ENCODE data around the gene MAPK9.
"Not testable (repeated sequence)": the region's sequence is repeated elsewhere in the genome, so short reads cannot be mapped to it uniquely, and the experiment has no call there.

MAPK9 gene

GRCh38 chr5:180234271-180234670 lies 57.6 kb downstream of the MAPK9 start:
- DNase-seq (ENCODE audit: low read depth), result no peak

- DNase-seq (ENCODE audit: low read depth), result no peak
These were observed 58.2 kb downstream of the MAPK9 start for GRCh38 chr5:180233729-180234128.

- no peak for DNase-seq (ENCODE audit: low read depth)
These were observed 61.9 kb downstream of the MAPK9 start for GRCh38 chr5:180230017-180230416.

GRCh38 chr5:180222056-180222455 lies 69.8 kb downstream of the MAPK9 start:
- no peak for DNase-seq (ENCODE audit: low read depth)

- no peak for DNase-seq (ENCODE audit: low read depth)
These were observed 74.1 kb downstream of the MAPK9 start for GRCh38 chr5:180217797-180218196.

- DNase-seq (ENCODE audit: low read depth), result no peak
These were observed 75.2 kb downstream of the MAPK9 start for GRCh38 chr5:180216646-180217171.

- DNase-seq (ENCODE audit: low read depth), result no peak
These were observed 75.9 kb downstream of the MAPK9 start for GRCh38 chr5:180215783-180216630.

GRCh38 chr5:180214870-180215770 lies 76.8 kb downstream of the MAPK9 start:
- no peak for DNase-seq (ENCODE audit: low read depth)

- no peak for DNase-seq (ENCODE audit: low read depth)
These were observed 78.2 kb downstream of the MAPK9 start for GRCh38 chr5:180213657-180214207.

GRCh38 chr5:180213256-180213600 lies 78.7 kb downstream of the MAPK9 start:
- no peak for DNase-seq (ENCODE audit: low read depth)

GRCh38 chr5:180212363-180213255 lies 79.3 kb downstream of the MAPK9 start:
- DNase-seq (ENCODE audit: low read depth), result peak; percentile 2

GRCh38 chr5:180211761-180212035 lies 80.2 kb downstream of the MAPK9 start:
- no peak for DNase-seq (ENCODE audit: low read depth)

- no peak for DNase-seq (ENCODE audit: low read depth)
These were observed 80.7 kb downstream of the MAPK9 start for GRCh38 chr5:180210961-180211760.

GRCh38 chr5:180210077-180210476 lies 81.8 kb downstream of the MAPK9 start:
- not testable (repeated sequence) for DNase-seq (ENCODE audit: low read depth)

GRCh38 chr5:180209137-180209581 lies 82.7 kb downstream of the MAPK9 start, which contains the start of gene RASGEF1C:
Gene RASGEF1C (minus strand): TSS chr5:180209211. CDS start chr5:180138052, 71,159 bp downstream.
- peak; percentile 26 for DNase-seq (ENCODE audit: low read depth)

GRCh38 chr5:180208435-180209081 lies 83.3 kb downstream of the MAPK9 start:
- DNase-seq (ENCODE audit: low read depth), result no peak

GRCh38 chr5:180208038-180208434 lies 83.8 kb downstream of the MAPK9 start:
- DNase-seq (ENCODE audit: low read depth), result no peak

GRCh38 chr5:180207593-180207992 lies 84.3 kb downstream of the MAPK9 start:
- no peak for DNase-seq (ENCODE audit: low read depth)

GRCh38 chr5:180206993-180207392 lies 84.9 kb downstream of the MAPK9 start:
- DNase-seq (ENCODE audit: low read depth), result no peak

GRCh38 chr5:180205916-180206315 lies 86.0 kb downstream of the MAPK9 start:
- DNase-seq (ENCODE audit: low read depth), result no peak
